Measurements from ENCODE around the gene YPEL2.
A peak's percentile ranks its signal among the peaks of the same experiment; 100 is the strongest.

YPEL2 gene

GRCh38 chr17:59436900-59437299 is 105.4 kb downstream of the YPEL2 start:
- DNase-seq = no peak

- no peak for DNase-seq
Measured at GRCh38 chr17:59437791-59438281, 106.4 kb downstream of the YPEL2 start.

GRCh38 chr17:59439262-59439661 is 107.8 kb downstream of the YPEL2 start:
- no peak for DNase-seq

GRCh38 chr17:59439741-59440211 is 108.3 kb downstream of the YPEL2 start:
- DNase-seq = no peak

- DNase-seq = peak; percentile 80
Measured at GRCh38 chr17:59440757-59441463, 109.5 kb downstream of the YPEL2 start.

GRCh38 chr17:59441464-59442096 is 110.1 kb downstream of the YPEL2 start:
- no peak for DNase-seq

- DNase-seq = no peak
Measured at GRCh38 chr17:59443106-59443505, 111.7 kb downstream of the YPEL2 start.

All from HCEC 1CT (cell line).